ENCODE results near the gene TRANK1. TPM values are rescaled to one million over a fixed set of nuclear protein-coding genes. Genes with fewer than 3 reads are reported as not detected.
"Not testable (repeated sequence)": the region's sequence is repeated elsewhere in the genome, so short reads cannot be mapped to it uniquely, and the experiment has no call there.

TRANK1 gene
- total RNA-seq, 5 donors from 2014 or later (not counting 1 experiment from before 2014, with no cell fraction given), result 96.0 to 160 (median 127) TPM

GRCh38 chr3:36904065-36904464, 40.8 kb downstream of the TRANK1 start:
- H3K4me1 ChIP-seq (ENCODE audit: control insufficient read depth in 1 of 2, extremely low read depth in 1 of 2, insufficient read depth in 2 of 2, low read length in 2 of 2), result peaks cover 22 to 71% of the 10 kb centered on the region in 2 experiments
- ATAC-seq (replicated peaks in 1 of 4); H3K27me3 ChIP-seq (replicated peaks in 1 of 2; ENCODE audit: control insufficient read depth in 2 of 2, extremely low read depth in 1 of 2, insufficient read depth in 2 of 2, low read length in 1 of 2); DNase-seq; H3K4me3 ChIP-seq (ENCODE audit: control insufficient read depth in 1 of 2, extremely low read depth in 1 of 2, low read length in 1 of 2); H3K9me3 ChIP-seq; H3K27me3 Mint-ChIP-seq; H3K9me3 Mint-ChIP-seq; H3K27ac ChIP-seq (ENCODE audit: low read length); H3K4me3 Mint-ChIP-seq: not testable (repeated sequence)
- WGBS (ENCODE audit: insufficient coverage), result no CpG with 5 or more reads among the region's 13 CpGs
- Mint-ChIP-seq H3K27ac (peak overlapping the region; percentile 68 to 91), H3K4me1 (peaks cover 80 to 85% (median 83%) of the 10 kb centered on the region in 3 donors), H3K36me3 (peaks cover 48% of the 10 kb centered on the region)
- CTCF ChIA-PET, result interaction anchor here in 1 of 2 donors (0.6 to 2.2 kb wide), 3 partner anchors 35 to 278 kb away, joined by 4 to 10 read pairs (median 5); no protein-coding TSS in a partner anchor
- peaks cover 0 to 48% of the 10 kb centered on the region in 2 donors for H3K36me3 ChIP-seq (ENCODE audit: control insufficient read depth in 2 of 2, extremely low read depth in 1 of 2, insufficient read depth in 1 of 2, low read length in 1 of 2)
- POLR2A ChIA-PET, result interaction anchor here in 1 of 2 donors (0.6 kb wide), 1 partner anchor 9 kb away, joined by 8 read pairs; no protein-coding TSS in a partner anchor

GRCh38 chr3:36903119-36903882, 41.6 kb downstream of the TRANK1 start:
- Histone ChIP-seq H3K36me3 (ENCODE audit: control insufficient read depth in 2 of 2, extremely low read depth in 1 of 2, insufficient read depth in 1 of 2, low read length in 1 of 2) (peaks cover 6 to 54% of the 10 kb centered on the region in 2 donors), H3K4me3 (ENCODE audit: control insufficient read depth in 1 of 2, extremely low read depth in 1 of 2, low read length in 1 of 2) (no peak overlapping the region), H3K27ac (ENCODE audit: low read length) (peak overlapping the region; percentile 62), H3K27me3 (replicated peaks in 1 of 2; ENCODE audit: control insufficient read depth in 2 of 2, extremely low read depth in 1 of 2, insufficient read depth in 2 of 2, low read length in 1 of 2) (no peaks in the 10 kb centered on the region), H3K4me1 (ENCODE audit: control insufficient read depth in 1 of 2, extremely low read depth in 1 of 2, insufficient read depth in 2 of 2, low read length in 2 of 2) (peaks cover 17 to 65% of the 10 kb centered on the region in 2 experiments), H3K9me3 (no peaks in the 10 kb centered on the region)
- CTCF ChIA-PET, result interaction anchor here (0.5 to 2.2 kb wide), 3 partner anchors 55 to 465 kb away, joined by 5 to 14 read pairs (median 10); no protein-coding TSS in a partner anchor
- ATAC-seq (replicated peaks in 1 of 4), result peak in 1 of 4 experiments; percentile 7
- peak overlapping the region; percentile 68 to 91 for H3K27ac Mint-ChIP-seq
- H3K27me3 Mint-ChIP-seq, result no peaks in the 10 kb centered on the region
- 52% methylated on average over 6 of the region's 10 CpGs for WGBS (ENCODE audit: insufficient coverage)
- H3K4me3 Mint-ChIP-seq, result peak overlapping the region; percentile 22 to 61 (median 28)
- peaks cover 72 to 80% (median 77%) of the 10 kb centered on the region in 3 donors for H3K4me1 Mint-ChIP-seq
- H3K9me3 Mint-ChIP-seq, result no peaks in the 10 kb centered on the region
- H3K36me3 Mint-ChIP-seq, result peaks cover 54% of the 10 kb centered on the region
- POLR2A ChIA-PET, result interaction anchor here in 1 of 2 donors (1.1 kb wide), 1 partner anchor 10 kb away, joined by 3 read pairs; no protein-coding TSS in a partner anchor
- peak in 1 of 35 experiments; percentile 47 for DNase-seq

- H3K4me1 Mint-ChIP-seq, result peaks cover 80 to 83% (median 81%) of the 10 kb centered on the region in 3 donors
- WGBS (ENCODE audit: insufficient coverage), result no CpG with 5 or more reads among the region's 4 CpGs
- H3K4me3 ChIP-seq (ENCODE audit: control insufficient read depth in 1 of 2, extremely low read depth in 1 of 2, low read length in 1 of 2), result no peak overlapping the region
- H3K27me3 Mint-ChIP-seq, result no peaks in the 10 kb centered on the region
- no peaks in the 10 kb centered on the region for H3K9me3 ChIP-seq
- H3K9me3 Mint-ChIP-seq, result no peaks in the 10 kb centered on the region
- H3K27me3 ChIP-seq (replicated peaks in 1 of 2; ENCODE audit: control insufficient read depth in 2 of 2, extremely low read depth in 1 of 2, insufficient read depth in 2 of 2, low read length in 1 of 2), result no peaks in the 10 kb centered on the region
- H3K4me3 Mint-ChIP-seq, result peak overlapping the region in 2 of 3 donors; percentile 1 to 57
- ChIA-PET CTCF (interaction anchor here (0.6 to 1.2 kb wide), 5 partner anchors 10 to 57 kb away, joined by 3 to 4 read pairs (median 3); no protein-coding TSS in a partner anchor), POLR2A (interaction anchor here (0.6 to 1.3 kb wide), 2 partner anchors 8 to 11 kb away, joined by 3 to 4 read pairs; no protein-coding TSS in a partner anchor)
- peaks cover 6 to 71% of the 10 kb centered on the region in 2 donors for H3K36me3 ChIP-seq (ENCODE audit: control insufficient read depth in 2 of 2, extremely low read depth in 1 of 2, insufficient read depth in 1 of 2, low read length in 1 of 2)
- H3K27ac ChIP-seq (ENCODE audit: low read length), result peak overlapping the region; percentile 62
- ATAC-seq (replicated peaks in 1 of 4) (no peak), DNase-seq (no peak)
- H3K4me1 ChIP-seq (ENCODE audit: control insufficient read depth in 1 of 2, extremely low read depth in 1 of 2, insufficient read depth in 2 of 2, low read length in 2 of 2), result peaks cover 14 to 60% of the 10 kb centered on the region in 2 experiments
- H3K36me3 Mint-ChIP-seq, result peaks cover 69% of the 10 kb centered on the region
- peak overlapping the region; percentile 68 to 91 for H3K27ac Mint-ChIP-seq
Observed at GRCh38 chr3:36901588-36901987, 43.3 kb downstream of the TRANK1 start.

- Mint-ChIP-seq H3K9me3 (no peaks in the 10 kb centered on the region), H3K27me3 (no peaks in the 10 kb centered on the region), H3K4me1 (peaks cover 80 to 82% (median 81%) of the 10 kb centered on the region in 3 donors), H3K36me3 (peaks cover 74% of the 10 kb centered on the region), H3K27ac (peak overlapping the region; percentile 68 to 91), H3K4me3 (peak overlapping the region; percentile 29 to 57 (median 40))
- H3K9me3 ChIP-seq, result no peaks in the 10 kb centered on the region
- peaks cover 6 to 75% of the 10 kb centered on the region in 2 donors for H3K36me3 ChIP-seq (ENCODE audit: control insufficient read depth in 2 of 2, extremely low read depth in 1 of 2, insufficient read depth in 1 of 2, low read length in 1 of 2)
- DNase-seq, result peak in 1 of 35 experiments; percentile 49
- H3K4me1 ChIP-seq (ENCODE audit: control insufficient read depth in 1 of 2, extremely low read depth in 1 of 2, insufficient read depth in 2 of 2, low read length in 2 of 2), result peaks cover 8 to 60% of the 10 kb centered on the region in 2 experiments
- peak overlapping the region; percentile 62 for H3K27ac ChIP-seq (ENCODE audit: low read length)
- WGBS (ENCODE audit: insufficient coverage), result 100% methylated on average over 1 of the region's 8 CpGs
- no peaks in the 10 kb centered on the region for H3K27me3 ChIP-seq (replicated peaks in 1 of 2; ENCODE audit: control insufficient read depth in 2 of 2, extremely low read depth in 1 of 2, insufficient read depth in 2 of 2, low read length in 1 of 2)
- CTCF ChIA-PET, result interaction anchor here (0.6 to 0.9 kb wide), 6 partner anchors 21 to 58 kb away, joined by 3 to 5 read pairs (median 3); no protein-coding TSS in a partner anchor
- ATAC-seq (replicated peaks in 1 of 4), result peak in 1 of 4 experiments; percentile 63
- no peak overlapping the region for H3K4me3 ChIP-seq (ENCODE audit: control insufficient read depth in 1 of 2, extremely low read depth in 1 of 2, low read length in 1 of 2)
- POLR2A ChIA-PET, result interaction anchor here in 1 of 2 donors (1.3 kb wide), 1 partner anchor 11 kb away, joined by 3 read pairs; no protein-coding TSS in a partner anchor
Observed at GRCh38 chr3:36900474-36901443, 44.1 kb downstream of the TRANK1 start.

- peaks cover 18 to 44% of the 10 kb centered on the region in 2 experiments for H3K4me1 ChIP-seq (ENCODE audit: control insufficient read depth in 1 of 2, extremely low read depth in 1 of 2, insufficient read depth in 2 of 2, low read length in 2 of 2)
Observed at GRCh38 chr3:36895496-36896409, 49.1 kb downstream of the TRANK1 start.

More at GRCh38 chr3:36895496-36896409, 49.1 kb downstream of the TRANK1 start:
- ChIA-PET CTCF (interaction anchor here in 1 of 2 donors (0.7 to 1.4 kb wide), 2 partner anchors 11 to 63 kb away, joined by 3 read pairs; no protein-coding TSS in a partner anchor), POLR2A (no interaction called here)
- Histone ChIP-seq H3K36me3 (ENCODE audit: control insufficient read depth in 2 of 2, extremely low read depth in 1 of 2, insufficient read depth in 1 of 2, low read length in 1 of 2) (peaks cover 14 to 80% of the 10 kb centered on the region in 2 donors), H3K4me3 (ENCODE audit: control insufficient read depth in 1 of 2, extremely low read depth in 1 of 2, low read length in 1 of 2) (no peak overlapping the region), H3K27ac (ENCODE audit: low read length) (peak overlapping the region; percentile 48), H3K9me3 (no peaks in the 10 kb centered on the region), H3K27me3 (replicated peaks in 1 of 2; ENCODE audit: control insufficient read depth in 2 of 2, extremely low read depth in 1 of 2, insufficient read depth in 2 of 2, low read length in 1 of 2) (no peaks in the 10 kb centered on the region)
- Mint-ChIP-seq H3K36me3 (peaks cover 87% of the 10 kb centered on the region), H3K4me3 (peak overlapping the region; percentile 21 to 51 (median 28)), H3K9me3 (no peaks in the 10 kb centered on the region), H3K27ac (peak overlapping the region; percentile 92 to 93), H3K27me3 (no peaks in the 10 kb centered on the region), H3K4me1 (peaks cover 75 to 80% (median 75%) of the 10 kb centered on the region in 3 donors)
- WGBS (ENCODE audit: insufficient coverage), result 60% methylated on average over 1 of the region's 3 CpGs
- ATAC-seq (replicated peaks in 1 of 4), result peak; percentile 40 to 47 (median 45)
- DNase-seq, result no peak

Measured in T-cell (primary cell).